PC-3 (cell line): Measurements from ENCODE around the gene GPRIN1. TPM values are rescaled to one million over a fixed set of nuclear protein-coding genes. Genes with fewer than 3 reads are reported as not detected.

Experiments
- ATAC-seq: fragments of 200-7000 bp; cut with Tn5 transposase; 2 replicates; pipeline ENCODE4 v1.9.1; 2020; ENCODE audit warnings: mild to moderate bottlenecking, moderate library complexity
- BruUV-seq: library from RNA; stranded (reverse); fragments of 400-500 nt; replicated peaks from 2 replicates; lab custom pipeline; 2021; lab: Mats Ljungman, UMichigan
- CTCF ChIA-PET: fragments of 300-600 bp; sonication (Branson Sonifier 250); formaldehyde crosslinking; loops from one replicate; lab custom pipeline; 2022; ENCODE audit warnings: antibody characterized with exemption; lab: Charles Lee
- POLR2A ChIA-PET: fragments of 300-600 bp; sonication (Branson Sonifier 250); formaldehyde crosslinking; loops from one replicate; lab custom pipeline; 2022; ENCODE audit warnings: antibody characterized with exemption; ENCODE audit not compliant: unreplicated experiment; lab: Charles Lee
- DNase-seq: peaks from one replicate; pipeline ENCODE4 v3.0.0-alpha.2; 2015
- H2AFZ ChIP-seq: fragments of 300-600 bp; sonication (generic); 2 replicates; pipeline ENCODE4 v1.6.0; 2016; ENCODE audit warnings: antibody characterized with exemption, low read length
- H3F3A ChIP-seq: fragments of 300-600 bp; sonication (generic); one replicate; pipeline ENCODE4 v1.6.0; 2017; ENCODE audit warnings: antibody characterized with exemption, low read length, control low read depth, mild to moderate bottlenecking; ENCODE audit not compliant: unreplicated experiment
- H3K27ac ChIP-seq: fragments of 300-600 bp; sonication (generic); 2 replicates; pipeline ENCODE4 v1.5.1; 2016; ENCODE audit warnings: mild to moderate bottlenecking, low read length
- H3K27me3 ChIP-seq: fragments of 300-600 bp; sonication (generic); 2 replicates; pipeline ENCODE4 v1.6.1; 2016; ENCODE audit warnings: low read length, mixed read lengths
- H3K36me3 ChIP-seq: fragments of 300-600 bp; sonication (generic); 2 replicates; pipeline ENCODE4 v1.6.1; 2016; ENCODE audit warnings: low read depth, mixed run types, low read length, mixed read lengths
- H3K4me1 ChIP-seq: fragments of 300-600 bp; sonication (generic); 2 replicates; pipeline ENCODE4 v1.5.1; 2016; ENCODE audit warnings: low read length; ENCODE audit not compliant: insufficient read depth
- H3K4me2 ChIP-seq: fragments of 300-600 bp; sonication (generic); 2 replicates; pipeline ENCODE4 v1.6.0; 2016; ENCODE audit warnings: low read length
- H3K4me3 ChIP-seq: fragments of 300-600 bp; sonication (generic); 2 replicates; pipeline ENCODE4 v1.5.1; 2016; ENCODE audit warnings: mild to moderate bottlenecking, low read length, mixed read lengths
- H3K79me2 ChIP-seq: fragments of 300-600 bp; sonication (generic); 2 replicates; pipeline ENCODE4 v1.6.1; 2017; ENCODE audit warnings: low read length, mixed read lengths
- H3K9ac ChIP-seq: fragments of 300-600 bp; sonication (generic); 2 replicates; pipeline ENCODE4 v1.6.0; 2016; ENCODE audit warnings: mild to moderate bottlenecking, low read length
- H3K9me2 ChIP-seq: fragments of 300-600 bp; sonication (generic); replicated peaks from 2 replicates; pipeline ENCODE4 v1.6.1; 2016; ENCODE audit warnings: mixed run types, low read length, mixed read lengths
- H3K9me3 ChIP-seq: fragments of 300-600 bp; sonication (generic); 2 replicates; pipeline ENCODE4 v1.6.1; 2016; ENCODE audit warnings: low read length, mixed read lengths
- H4K20me1 ChIP-seq: fragments of 300-600 bp; sonication (generic); 2 replicates; pipeline ENCODE4 v1.6.1; 2016; ENCODE audit warnings: low read length, mixed read lengths
- EZH2 ChIP-seq: fragments of 300-600 bp; sonication (generic); IDR thresholded peaks from one replicate; pipeline ENCODE4 v1.6.1; 2017; ENCODE audit warnings: antibody characterized with exemption, mild to moderate bottlenecking, low read length; ENCODE audit not compliant: unreplicated experiment
- EZH2phosphoT487 ChIP-seq: fragments of 300-600 bp; sonication (generic); IDR thresholded peaks from 2 replicates; pipeline ENCODE4 v1.6.1; 2018; ENCODE audit warnings: mild to moderate bottlenecking, antibody characterized with exemption, low read length, borderline replicate concordance
- intact Hi-C: fragments of 100-400 bp; cut with micrococcal nuclease; formaldehyde crosslinking; loops from 2 replicates; pipeline ENCODE4 v1.9.0; 2023
- total RNA-seq: library from RNA; depleted of rRNA; stranded (reverse); fragments of >200 nt; gene quantifications from 2 replicates; pipeline ENCODE4 v1.2.3, GENCODE V29; 2014
- TF ChIP-seq, protein P1 (sequence below): fragments of 300-600 bp; sonication (generic); conservative IDR thresholded peaks from 2 replicates; pipeline ENCODE4 v1.5.1; 2017; ENCODE audit warnings: antibody characterized with exemption, low read depth, mild to moderate bottlenecking, low read length

GPRIN1 gene
- total RNA-seq, 1 experiment from 2014 or later = 18.7 TPM

- TSS peak; percentile 11 for BruUV-seq
Observed at GRCh38 chr5:176597417-176598389, 12.3 kb downstream of the GPRIN1 start.

GRCh38 chr5:176596689-176597416 is 13.1 kb downstream of the GPRIN1 start:
- ChIA-PET POLR2A (no interaction called here), CTCF (interaction anchor here (0.6 kb wide), 1 partner anchor 59 kb away, joined by 3 read pairs; no protein-coding TSS in a partner anchor)
- DNase-seq (no peak), ATAC-seq (no peak)
- no peak overlapping the region for H2AFZ ChIP-seq
- TF ChIP-seq, protein P1, sequence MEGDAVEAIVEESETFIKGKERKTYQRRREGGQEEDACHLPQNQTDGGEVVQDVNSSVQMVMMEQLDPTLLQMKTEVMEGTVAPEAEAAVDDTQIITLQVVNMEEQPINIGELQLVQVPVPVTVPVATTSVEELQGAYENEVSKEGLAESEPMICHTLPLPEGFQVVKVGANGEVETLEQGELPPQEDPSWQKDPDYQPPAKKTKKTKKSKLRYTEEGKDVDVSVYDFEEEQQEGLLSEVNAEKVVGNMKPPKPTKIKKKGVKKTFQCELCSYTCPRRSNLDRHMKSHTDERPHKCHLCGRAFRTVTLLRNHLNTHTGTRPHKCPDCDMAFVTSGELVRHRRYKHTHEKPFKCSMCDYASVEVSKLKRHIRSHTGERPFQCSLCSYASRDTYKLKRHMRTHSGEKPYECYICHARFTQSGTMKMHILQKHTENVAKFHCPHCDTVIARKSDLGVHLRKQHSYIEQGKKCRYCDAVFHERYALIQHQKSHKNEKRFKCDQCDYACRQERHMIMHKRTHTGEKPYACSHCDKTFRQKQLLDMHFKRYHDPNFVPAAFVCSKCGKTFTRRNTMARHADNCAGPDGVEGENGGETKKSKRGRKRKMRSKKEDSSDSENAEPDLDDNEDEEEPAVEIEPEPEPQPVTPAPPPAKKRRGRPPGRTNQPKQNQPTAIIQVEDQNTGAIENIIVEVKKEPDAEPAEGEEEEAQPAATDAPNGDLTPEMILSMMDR = no peak
- TF ChIP-seq EZH2 (no peak), EZH2phosphoT487 (no peak)
- no peaks in the 10 kb centered on the region for H3K79me2 ChIP-seq
- no peaks in the 10 kb centered on the region for H3K9me2 ChIP-seq
- no peaks in the 10 kb centered on the region for H3K36me3 ChIP-seq
- H3K27me3 ChIP-seq = no peaks in the 10 kb centered on the region
- no peak overlapping the region for H3K9ac ChIP-seq
- intact Hi-C loops = no loop called here
- no peak overlapping the region for H3K4me3 ChIP-seq
- H3K27ac ChIP-seq = no peak overlapping the region
- H4K20me1 ChIP-seq = no peaks in the 10 kb centered on the region
- no peaks in the 10 kb centered on the region for H3F3A ChIP-seq
- BruUV-seq = no TSS peak
- H3K9me3 ChIP-seq = no peaks in the 10 kb centered on the region
- no peak overlapping the region for H3K4me2 ChIP-seq
- no peaks in the 10 kb centered on the region for H3K4me1 ChIP-seq

More at GRCh38 chr5:176597417-176598389, 12.3 kb downstream of the GPRIN1 start:
- Histone ChIP-seq H3K4me3 (no peak overlapping the region), H3K9ac (no peak overlapping the region), H3K9me3 (no peaks in the 10 kb centered on the region), H3K27ac (no peak overlapping the region), H4K20me1 (no peaks in the 10 kb centered on the region), H2AFZ (no peak overlapping the region), H3F3A (no peaks in the 10 kb centered on the region), H3K4me1 (no peaks in the 10 kb centered on the region), H3K79me2 (no peaks in the 10 kb centered on the region), H3K4me2 (no peak overlapping the region), H3K36me3 (no peaks in the 10 kb centered on the region), H3K9me2 (no peaks in the 10 kb centered on the region), H3K27me3 (no peaks in the 10 kb centered on the region)
- intact Hi-C loops = no loop called here
- TF ChIP-seq EZH2phosphoT487 (no peak), EZH2 (no peak)
- TF ChIP-seq, protein P1 = no peak
- no peak for DNase-seq
- ChIA-PET POLR2A (no interaction called here), CTCF (interaction anchor here (0.6 kb wide), 1 partner anchor 60 kb away, joined by 3 read pairs; no protein-coding TSS in a partner anchor)
- ATAC-seq = no peak
